Measurements from ENCODE around the gene ZNF467. TPM values are rescaled to one million over a fixed set of nuclear protein-coding genes. Genes with fewer than 3 reads are reported as not detected.

The ZNF467 gene, protein sequence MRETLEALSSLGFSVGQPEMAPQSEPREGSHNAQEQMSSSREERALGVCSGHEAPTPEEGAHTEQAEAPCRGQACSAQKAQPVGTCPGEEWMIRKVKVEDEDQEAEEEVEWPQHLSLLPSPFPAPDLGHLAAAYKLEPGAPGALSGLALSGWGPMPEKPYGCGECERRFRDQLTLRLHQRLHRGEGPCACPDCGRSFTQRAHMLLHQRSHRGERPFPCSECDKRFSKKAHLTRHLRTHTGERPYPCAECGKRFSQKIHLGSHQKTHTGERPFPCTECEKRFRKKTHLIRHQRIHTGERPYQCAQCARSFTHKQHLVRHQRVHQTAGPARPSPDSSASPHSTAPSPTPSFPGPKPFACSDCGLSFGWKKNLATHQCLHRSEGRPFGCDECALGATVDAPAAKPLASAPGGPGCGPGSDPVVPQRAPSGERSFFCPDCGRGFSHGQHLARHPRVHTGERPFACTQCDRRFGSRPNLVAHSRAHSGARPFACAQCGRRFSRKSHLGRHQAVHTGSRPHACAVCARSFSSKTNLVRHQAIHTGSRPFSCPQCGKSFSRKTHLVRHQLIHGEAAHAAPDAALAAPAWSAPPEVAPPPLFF
- total RNA-seq: 1 to 10 TPM in 1 of 2 experiments, under 1 TPM in 1; 0.83 to 1.0 TPM

DNA sequence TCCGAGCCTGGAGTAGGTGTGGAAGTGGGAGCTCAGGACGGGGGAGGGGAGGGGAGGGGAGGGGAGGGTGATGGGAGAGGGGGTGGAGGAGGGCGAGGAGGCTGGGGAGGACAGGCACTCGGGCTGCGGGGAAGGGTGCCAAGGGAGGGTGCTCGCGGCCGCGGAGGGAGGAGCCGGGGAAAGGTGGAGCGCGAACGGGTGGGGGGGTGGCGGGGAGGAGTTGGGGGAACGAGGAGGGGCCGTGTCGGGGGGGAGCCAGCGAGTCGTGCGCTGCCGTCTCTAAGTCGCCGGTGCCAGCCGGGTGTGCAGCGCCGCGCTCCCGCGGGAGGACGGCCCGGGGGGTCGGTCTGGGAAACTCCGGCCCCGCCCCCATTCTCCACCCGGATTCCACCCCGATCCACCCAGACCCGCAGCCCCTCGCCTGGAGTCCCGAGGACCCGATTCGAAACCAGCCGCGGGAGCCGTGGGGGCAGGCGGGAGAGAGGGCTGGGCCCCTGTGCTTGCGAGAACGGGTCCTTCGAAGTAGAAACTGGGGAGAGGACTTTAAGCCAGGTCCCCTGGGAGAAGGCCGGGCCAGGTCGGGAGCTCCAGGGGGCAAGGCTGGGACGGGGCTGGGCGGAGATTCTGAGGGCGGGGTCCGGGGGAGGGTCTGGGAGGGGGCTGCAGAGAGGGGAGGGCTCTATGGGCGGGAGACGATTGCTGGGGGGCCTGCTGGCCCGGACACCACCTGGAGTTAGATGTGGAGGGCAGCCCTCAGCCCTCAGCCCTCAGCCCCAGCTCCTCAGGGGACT, at the start of gene ZNF467:
ZNF467 (minus strand) TSS at position 143 of the 791 bp plus-strand sequence. CDS start 2,556 bp downstream, outside the sequence.
- peaks cover 36% of the 10 kb centered on the region for H3K27me3 Mint-ChIP-seq
- no peaks in the 10 kb centered on the region for H3K36me3 Mint-ChIP-seq
- H3K9me3 Mint-ChIP-seq: no peaks in the 10 kb centered on the region
- H3K4me3 Mint-ChIP-seq: peak within 1 kb of the TSS; percentile 84
- no peak within 1 kb of the TSS for H3K27ac Mint-ChIP-seq
- H3K4me1 Mint-ChIP-seq: peaks cover 2% of the 10 kb centered on the region
- DNase-seq (peak; percentile 41), ATAC-seq (ENCODE audit: low read depth) (no peak)
- POLR2A ChIA-PET: interaction anchor here (2.4 kb wide), 1 partner anchor 8 kb away, joined by 7 read pairs; no protein-coding TSS in a partner anchor

DNA sequence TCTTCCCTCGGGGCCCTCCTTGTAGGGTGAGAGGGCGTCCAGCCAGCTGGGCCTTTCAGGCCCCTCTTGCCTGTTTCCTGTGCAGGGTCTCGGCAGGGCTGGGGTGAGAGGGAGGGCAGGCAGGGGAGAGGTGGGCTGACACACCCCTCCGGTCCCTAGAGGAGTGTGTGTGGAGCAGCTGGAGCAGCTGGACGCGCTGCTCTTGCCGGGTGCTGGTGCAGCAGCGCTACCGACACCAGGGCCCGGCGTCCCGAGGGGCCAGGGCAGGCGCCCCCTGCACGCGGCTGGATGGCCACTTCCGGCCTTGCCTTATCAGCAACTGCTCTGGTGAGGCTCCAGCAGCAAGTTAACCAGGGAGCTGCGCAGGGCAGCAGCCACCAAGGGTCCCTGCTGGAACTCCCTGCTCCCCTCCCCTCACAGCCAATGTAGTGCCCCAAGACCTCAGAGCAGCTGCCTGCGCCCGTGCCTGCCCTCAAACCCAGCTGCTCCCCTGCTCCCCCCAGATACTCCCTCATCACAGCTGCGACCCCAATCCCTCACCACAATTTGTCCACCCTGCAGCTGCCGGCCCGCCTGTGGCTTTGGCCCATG, 49.1 kb upstream of the ZNF467 start:
- peak; percentile 26 for DNase-seq
- H3K9me3 Mint-ChIP-seq: no peaks in the 10 kb centered on the region
- H3K4me1 Mint-ChIP-seq: peaks cover 2% of the 10 kb centered on the region
- no peaks in the 10 kb centered on the region for H3K27me3 Mint-ChIP-seq
- H3K36me3 Mint-ChIP-seq: no peaks in the 10 kb centered on the region
- no peak overlapping the region for H3K4me3 Mint-ChIP-seq
- POLR2A ChIA-PET: no interaction called here
- no peak overlapping the region for H3K27ac Mint-ChIP-seq
- no peak for ATAC-seq (ENCODE audit: low read depth)

DNA sequence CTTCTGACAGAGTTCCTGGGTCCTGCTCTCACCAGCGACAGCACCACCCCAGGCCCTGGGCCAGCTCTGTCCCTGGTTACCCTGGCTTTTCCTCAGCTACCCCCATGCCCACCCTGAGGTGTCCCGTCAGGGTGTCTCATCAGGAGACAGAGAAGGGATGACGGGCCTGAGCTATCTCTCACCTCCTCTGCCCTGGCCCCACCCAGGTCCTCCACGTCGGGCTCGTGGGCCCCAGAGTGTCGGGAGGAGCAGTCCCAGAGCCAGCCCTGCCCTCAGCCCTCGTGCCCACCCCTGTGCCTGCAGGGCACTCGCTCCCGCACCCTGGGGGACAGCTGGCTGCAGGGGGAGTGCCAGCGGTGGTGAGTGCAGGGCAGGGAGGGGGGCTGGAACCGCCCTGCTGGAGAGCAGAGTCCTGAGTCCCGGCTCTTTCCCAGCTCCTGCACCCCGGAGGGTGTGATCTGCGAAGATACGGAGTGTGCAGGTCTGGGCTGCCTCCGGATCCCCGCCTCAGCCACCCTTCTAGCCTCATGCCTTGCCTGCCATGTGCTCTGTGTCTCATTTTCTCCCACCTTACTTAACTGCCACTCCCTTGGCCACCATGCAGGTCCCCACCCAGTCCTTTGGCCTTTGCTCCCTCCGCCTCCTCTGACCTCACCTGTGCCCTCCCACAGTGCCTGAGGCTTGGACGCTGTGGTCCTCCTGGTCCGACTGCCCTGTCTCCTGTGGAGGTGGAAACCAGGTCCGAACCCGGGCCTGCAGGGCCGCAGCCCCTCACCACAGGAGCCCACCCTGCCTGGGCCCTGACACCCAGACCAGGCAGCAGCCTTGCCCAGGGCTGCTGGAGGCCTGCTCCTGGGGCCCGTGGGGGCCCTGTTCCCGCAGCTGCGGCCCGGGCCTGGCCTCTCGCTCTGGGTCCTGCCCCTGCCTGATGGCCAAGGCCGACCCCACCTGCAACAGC, 48.1 kb upstream of the ZNF467 start:
- DNase-seq (no peak), ATAC-seq (ENCODE audit: low read depth) (no peak)
- POLR2A ChIA-PET: no interaction called here
- Mint-ChIP-seq H3K27ac (no peak overlapping the region), H3K9me3 (no peaks in the 10 kb centered on the region), H3K36me3 (no peaks in the 10 kb centered on the region), H3K27me3 (no peaks in the 10 kb centered on the region), H3K4me1 (no peaks in the 10 kb centered on the region), H3K4me3 (no peak overlapping the region)

DNA sequence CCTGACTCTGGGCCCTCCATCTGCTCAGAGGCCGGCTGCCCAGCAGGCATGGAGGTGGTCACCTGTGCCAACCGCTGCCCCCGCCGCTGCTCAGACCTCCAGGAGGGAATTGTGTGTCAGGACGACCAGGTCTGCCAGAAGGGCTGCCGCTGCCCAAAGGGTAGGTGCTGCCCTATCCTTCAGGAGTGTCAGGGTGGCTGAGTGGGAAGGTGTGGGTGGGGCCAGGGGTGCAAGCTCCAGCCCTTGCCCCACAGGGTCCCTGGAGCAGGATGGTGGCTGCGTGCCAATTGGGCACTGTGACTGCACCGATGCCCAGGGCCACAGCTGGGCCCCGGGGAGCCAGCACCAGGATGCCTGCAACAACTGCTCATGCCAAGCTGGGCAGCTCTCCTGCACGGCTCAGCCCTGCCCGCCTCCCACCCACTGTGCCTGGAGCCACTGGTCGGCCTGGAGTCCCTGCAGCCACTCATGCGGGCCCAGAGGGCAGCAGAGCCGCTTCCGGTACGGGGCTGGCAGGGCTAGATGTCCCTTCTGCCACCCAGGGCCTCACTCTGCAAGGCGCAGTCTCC, 47.3 kb upstream of the ZNF467 start:
- no peak overlapping the region for H3K27ac Mint-ChIP-seq
- ATAC-seq (ENCODE audit: low read depth): no peak
- no peaks in the 10 kb centered on the region for H3K4me1 Mint-ChIP-seq
- POLR2A ChIA-PET: no interaction called here
- no peaks in the 10 kb centered on the region for H3K36me3 Mint-ChIP-seq
- no peaks in the 10 kb centered on the region for H3K27me3 Mint-ChIP-seq
- no peak overlapping the region for H3K4me3 Mint-ChIP-seq
- no peak for DNase-seq
- no peaks in the 10 kb centered on the region for H3K9me3 Mint-ChIP-seq

DNA sequence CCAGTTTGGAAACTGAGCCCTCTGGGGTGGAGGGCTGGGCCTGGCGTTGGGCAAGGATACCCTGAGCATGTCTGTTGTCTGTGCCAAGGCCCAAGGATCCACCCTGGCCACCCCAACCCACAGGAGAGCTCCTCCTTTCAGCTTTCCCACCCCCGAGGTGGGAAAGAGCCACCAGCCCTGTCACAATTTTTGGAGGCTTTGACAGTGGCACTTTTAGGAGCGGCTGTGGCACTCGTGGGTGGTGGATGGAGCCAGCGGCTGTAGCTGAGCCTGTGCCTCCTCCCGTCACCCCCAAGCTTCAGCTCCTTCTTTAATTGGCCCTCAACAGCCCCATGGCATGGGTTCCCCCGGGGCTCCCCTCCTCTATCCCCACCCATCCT, 46.6 kb upstream of the ZNF467 start:
- ATAC-seq (ENCODE audit: low read depth): no peak

DNA sequence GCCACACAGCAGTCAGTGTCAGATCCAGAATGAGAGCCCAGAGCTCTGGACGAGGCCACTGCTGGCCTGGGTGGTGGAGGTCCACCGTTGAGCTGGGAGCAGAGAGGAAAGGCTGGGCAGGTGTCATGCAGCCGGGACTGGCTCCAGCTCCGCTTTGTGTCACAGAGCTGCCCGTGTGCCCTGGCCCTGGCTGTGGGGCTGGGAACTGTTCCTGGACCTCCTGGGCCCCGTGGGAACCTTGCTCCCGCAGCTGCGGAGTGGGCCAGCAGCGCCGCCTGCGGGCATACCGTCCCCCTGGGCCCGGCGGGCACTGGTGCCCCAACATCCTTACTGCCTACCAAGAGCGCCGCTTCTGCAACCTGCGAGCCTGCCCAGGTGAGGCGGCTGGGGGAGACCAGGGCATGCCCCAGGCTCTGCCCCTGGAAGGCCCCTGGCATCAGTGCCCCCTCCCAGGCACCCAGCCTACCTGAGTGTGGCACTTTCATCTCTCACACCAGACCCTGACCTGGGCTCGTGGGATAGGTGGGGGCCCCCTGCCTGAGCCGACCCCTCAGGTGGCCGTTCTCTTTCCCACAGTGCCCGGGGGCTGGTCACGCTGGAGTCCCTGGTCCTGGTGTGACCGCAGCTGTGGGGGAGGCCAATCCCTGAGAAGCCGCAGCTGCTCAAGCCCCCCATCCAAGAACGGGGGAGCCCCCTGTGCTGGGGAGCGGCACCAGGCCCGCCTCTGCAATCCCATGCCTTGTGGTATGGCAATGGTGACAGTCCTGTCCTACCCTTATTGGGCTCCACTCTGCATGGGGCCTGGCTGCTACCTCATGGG, 46.0 kb upstream of the ZNF467 start:
- ATAC-seq (ENCODE audit: low read depth): no peak
- Mint-ChIP-seq H3K4me1 (no peaks in the 10 kb centered on the region), H3K9me3 (no peaks in the 10 kb centered on the region), H3K27ac (no peak overlapping the region), H3K36me3 (no peaks in the 10 kb centered on the region), H3K4me3 (no peak overlapping the region), H3K27me3 (no peaks in the 10 kb centered on the region)
- POLR2A ChIA-PET: no interaction called here
- no peak for DNase-seq

More for the DNA sequence above, 46.6 kb upstream of the ZNF467 start:
- Mint-ChIP-seq H3K36me3 (no peaks in the 10 kb centered on the region), H3K27me3 (no peaks in the 10 kb centered on the region), H3K27ac (no peak overlapping the region), H3K4me1 (no peaks in the 10 kb centered on the region), H3K4me3 (no peak overlapping the region), H3K9me3 (no peaks in the 10 kb centered on the region)
- no peak for DNase-seq
- POLR2A ChIA-PET: no interaction called here

DNA sequence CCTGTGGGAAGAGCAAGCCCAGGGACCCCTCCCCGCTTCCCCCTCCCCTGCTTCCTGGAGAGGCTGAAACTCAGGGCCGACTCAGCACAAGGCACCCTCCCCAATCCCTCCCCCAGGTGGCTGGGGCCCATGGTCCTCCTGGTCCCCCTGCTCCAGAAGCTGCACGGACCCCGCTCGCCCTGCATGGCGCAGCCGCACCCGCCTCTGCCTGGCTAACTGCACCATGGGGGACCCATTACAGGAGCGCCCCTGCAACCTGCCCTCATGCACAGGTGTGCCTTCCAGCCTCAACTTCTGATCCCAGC, 45.1 kb upstream of the ZNF467 start:
- no peaks in the 10 kb centered on the region for H3K4me1 Mint-ChIP-seq
- ATAC-seq (ENCODE audit: low read depth) (no peak), DNase-seq (no peak)
- H3K27me3 Mint-ChIP-seq: no peaks in the 10 kb centered on the region
- no peaks in the 10 kb centered on the region for H3K36me3 Mint-ChIP-seq
- H3K4me3 Mint-ChIP-seq: no peak overlapping the region
- POLR2A ChIA-PET: no interaction called here
- no peak overlapping the region for H3K27ac Mint-ChIP-seq
- no peaks in the 10 kb centered on the region for H3K9me3 Mint-ChIP-seq

DNA sequence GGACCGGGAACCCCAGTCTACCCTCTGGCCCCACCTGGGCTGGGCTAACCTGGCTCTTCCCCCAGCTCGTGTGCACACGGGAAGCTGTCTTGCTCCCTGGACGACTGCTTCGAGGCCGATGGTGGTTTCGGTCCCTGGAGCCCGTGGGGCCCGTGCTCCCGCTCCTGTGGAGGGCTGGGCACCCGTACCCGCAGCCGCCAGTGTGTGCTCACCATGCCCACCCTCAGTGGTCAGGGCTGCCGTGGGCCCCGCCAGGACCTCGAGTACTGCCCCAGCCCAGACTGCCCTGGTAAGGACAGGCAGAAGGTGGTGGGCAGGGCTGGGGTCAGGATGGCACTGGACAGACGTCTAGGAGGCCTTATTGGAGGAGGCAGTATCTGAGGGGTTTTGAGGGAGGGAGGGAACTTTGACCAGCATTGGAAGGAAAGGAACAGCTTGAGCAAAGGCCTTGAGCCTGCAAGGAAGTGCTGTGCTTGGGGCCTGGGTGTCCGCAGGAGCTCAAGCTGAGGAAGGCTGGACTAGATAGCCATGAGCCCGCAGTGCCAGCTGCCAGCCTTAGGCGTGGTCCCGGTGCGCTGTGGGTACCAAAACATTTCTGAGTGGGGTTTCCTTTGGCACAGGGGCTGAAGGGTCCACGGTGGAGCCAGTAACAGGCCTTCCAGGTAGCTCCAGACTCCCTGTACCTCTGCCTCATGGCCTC, 44.6 kb upstream of the ZNF467 start:
- POLR2A ChIA-PET: no interaction called here
- H3K27me3 Mint-ChIP-seq: no peaks in the 10 kb centered on the region
- H3K27ac Mint-ChIP-seq: no peak overlapping the region
- no peak for DNase-seq
- no peak for ATAC-seq (ENCODE audit: low read depth)
- no peaks in the 10 kb centered on the region for H3K9me3 Mint-ChIP-seq
- no peaks in the 10 kb centered on the region for H3K36me3 Mint-ChIP-seq
- no peaks in the 10 kb centered on the region for H3K4me1 Mint-ChIP-seq
- H3K4me3 Mint-ChIP-seq: no peak overlapping the region

DNA sequence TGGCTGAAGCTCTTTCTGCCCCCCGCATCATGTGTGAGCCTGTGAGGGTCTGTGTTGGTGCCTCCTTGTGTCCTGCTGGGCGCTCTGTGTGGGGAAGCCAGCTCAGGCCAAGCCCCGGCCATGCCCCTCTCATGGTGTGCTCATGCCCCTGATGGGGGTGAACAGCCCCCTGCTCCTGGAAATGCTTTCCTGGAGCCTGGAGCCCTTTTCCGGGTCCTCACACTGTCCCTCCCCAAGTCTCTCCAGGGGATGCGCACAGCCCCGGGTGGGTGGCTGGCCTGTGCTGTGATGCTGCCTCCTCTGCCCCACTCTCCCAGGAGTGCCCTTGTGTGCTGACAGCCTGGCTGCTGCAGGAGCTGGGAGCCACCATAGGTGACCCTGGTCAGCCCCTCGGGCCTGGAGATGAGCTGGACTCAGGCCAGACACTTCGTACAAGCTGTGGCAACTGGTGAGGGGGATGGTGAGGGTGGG, 43.9 kb upstream of the ZNF467 start:
- Mint-ChIP-seq H3K4me3 (no peak overlapping the region), H3K9me3 (no peaks in the 10 kb centered on the region), H3K36me3 (no peaks in the 10 kb centered on the region), H3K4me1 (no peaks in the 10 kb centered on the region), H3K27ac (no peak overlapping the region), H3K27me3 (no peaks in the 10 kb centered on the region)
- no peak for DNase-seq
- POLR2A ChIA-PET: no interaction called here
- no peak for ATAC-seq (ENCODE audit: low read depth)

DNA sequence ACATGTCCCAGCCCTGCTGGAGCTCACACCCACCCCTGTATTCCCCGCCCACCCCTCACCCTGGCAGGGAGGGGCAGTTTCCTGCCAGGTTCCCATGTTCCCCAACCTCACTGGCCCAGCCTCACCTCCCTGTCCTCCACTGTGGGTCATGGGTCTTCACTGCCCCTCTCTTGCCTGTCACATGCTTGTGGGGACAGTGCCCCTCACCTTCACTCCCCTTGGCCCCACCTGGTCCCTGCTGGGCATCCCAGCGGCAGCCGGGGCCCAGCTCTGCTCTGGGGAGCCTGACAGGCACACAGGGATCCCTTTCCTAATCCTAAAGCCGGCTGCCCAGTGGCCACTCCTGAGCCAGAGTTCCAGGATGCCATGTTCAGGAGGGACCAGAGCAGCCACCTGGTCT, 43.4 kb upstream of the ZNF467 start:
- ATAC-seq (ENCODE audit: low read depth) (no peak), DNase-seq (no peak)
- no peaks in the 10 kb centered on the region for H3K9me3 Mint-ChIP-seq
- H3K27me3 Mint-ChIP-seq: no peaks in the 10 kb centered on the region
- H3K4me1 Mint-ChIP-seq: no peaks in the 10 kb centered on the region
- H3K27ac Mint-ChIP-seq: no peak overlapping the region
- no peaks in the 10 kb centered on the region for H3K36me3 Mint-ChIP-seq
- POLR2A ChIA-PET: no interaction called here
- no peak overlapping the region for H3K4me3 Mint-ChIP-seq

DNA sequence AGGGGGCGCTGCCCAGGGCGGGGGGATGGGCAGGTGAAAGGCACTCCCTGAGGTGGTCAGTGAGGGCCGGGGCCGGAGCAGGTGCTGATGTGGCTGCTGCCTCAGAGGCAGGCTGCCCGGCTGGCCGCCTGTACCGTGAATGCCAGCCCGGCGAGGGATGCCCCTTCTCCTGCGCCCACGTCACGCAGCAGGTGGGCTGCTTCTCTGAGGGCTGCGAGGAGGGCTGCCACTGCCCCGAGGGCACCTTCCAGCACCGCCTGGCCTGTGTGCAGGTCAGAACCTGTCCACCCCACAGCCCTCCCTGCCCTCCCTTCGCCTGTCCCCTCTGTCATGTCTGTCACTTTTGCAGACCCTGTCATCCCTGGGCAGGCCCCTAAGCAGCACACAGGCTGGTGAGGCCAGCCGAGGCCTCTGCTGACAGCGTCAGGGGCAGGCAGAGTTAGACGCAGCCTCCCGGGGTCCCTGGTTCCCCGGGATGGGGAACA, 42.9 kb upstream of the ZNF467 start:
- Mint-ChIP-seq H3K4me3 (no peak overlapping the region), H3K27me3 (no peaks in the 10 kb centered on the region), H3K9me3 (no peaks in the 10 kb centered on the region), H3K27ac (no peak overlapping the region), H3K36me3 (no peaks in the 10 kb centered on the region), H3K4me1 (no peaks in the 10 kb centered on the region)
- ATAC-seq (ENCODE audit: low read depth) (no peak), DNase-seq (no peak)
- POLR2A ChIA-PET: no interaction called here
